Hypothalamus (tissue), 51 donors: ENCODE data around the gene DGKZ.

Source experiments
- DNase-seq, 51 donors: peaks; one replicate each; lab custom pipeline; 2025; lab: John Stamatoyannopoulos, UW

Gene DGKZ

GRCh38 chr11:46389450-46390330 lies 42.4 kb downstream of the DGKZ start:
- DNase-seq, result peak in 41 of 51 donors; percentile 15 to 79 (median 51)

- DNase-seq, result no peak
Measured at GRCh38 chr11:46390331-46391171, 43.3 kb downstream of the DGKZ start.

GRCh38 chr11:46391186-46391577 lies 43.9 kb downstream of the DGKZ start:
- no peak for DNase-seq

- peak in 12 of 51 donors; percentile 6 to 61 (median 44) for DNase-seq
Measured at GRCh38 chr11:46391578-46392420, 44.5 kb downstream of the DGKZ start, which contains the start of gene CHRM4. TSS of gene CHRM4 (minus strand) at chr11:46391776. CDS start at chr11:46386557, 5,219 bp downstream.

- DNase-seq, result peak in 43 of 51 donors; percentile 23 to 83 (median 57)
Measured at GRCh38 chr11:46392421-46393230, 45.4 kb downstream of the DGKZ start.

GRCh38 chr11:46393231-46393616 lies 46.0 kb downstream of the DGKZ start:
- no peak for DNase-seq

- no peak for DNase-seq
Measured at GRCh38 chr11:46393759-46394158, 46.5 kb downstream of the DGKZ start.

- DNase-seq, result no peak
Measured at GRCh38 chr11:46397526-46397925, 50.3 kb downstream of the DGKZ start.

- DNase-seq, result no peak
Measured at GRCh38 chr11:46402957-46403902, 56.0 kb downstream of the DGKZ start.

- DNase-seq, result no peak
Measured at GRCh38 chr11:46404476-46405017, 57.3 kb downstream of the DGKZ start.

GRCh38 chr11:46407635-46408034 lies 60.4 kb downstream of the DGKZ start:
- no peak for DNase-seq

GRCh38 chr11:46408407-46408986 lies 61.2 kb downstream of the DGKZ start:
- no peak for DNase-seq

- DNase-seq, result peak in 2 of 51 donors; percentile 3 to 19
Measured at GRCh38 chr11:46410021-46410420, 62.8 kb downstream of the DGKZ start.

GRCh38 chr11:46413760-46414465 lies 66.7 kb downstream of the DGKZ start:
- DNase-seq, result no peak

- DNase-seq, result no peak
Measured at GRCh38 chr11:46414466-46414796, 67.2 kb downstream of the DGKZ start.

GRCh38 chr11:46414879-46415278 lies 67.6 kb downstream of the DGKZ start:
- DNase-seq, result no peak

- DNase-seq, result no peak
Measured at GRCh38 chr11:46417711-46418110, 70.4 kb downstream of the DGKZ start.
